Bladder microvascular endothelial cell (primary cell): ENCODE measurements around the gene GRXCR2. TPM values are rescaled to one million over a fixed set of nuclear protein-coding genes. Genes with fewer than 3 reads are reported as not detected.

Source experiments
- total RNA-seq: library from RNA; depleted of rRNA; stranded (reverse); fragments of >200 nt; gene quantifications from 2 replicates; pipeline ENCODE4 v1.2.3, GENCODE V29; 2014

GRXCR2 gene, protein sequence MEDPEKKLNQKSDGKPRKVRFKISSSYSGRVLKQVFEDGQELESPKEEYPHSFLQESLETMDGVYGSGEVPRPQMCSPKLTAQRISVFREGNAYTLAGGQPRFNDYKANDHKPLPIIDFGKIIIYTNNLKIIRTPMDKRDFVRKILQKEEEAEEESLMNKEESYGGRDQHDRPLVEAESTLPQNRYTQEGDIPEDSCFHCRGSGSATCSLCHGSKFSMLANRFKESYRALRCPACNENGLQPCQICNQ
- total RNA-seq = not detected in 2 replicates

DNA sequence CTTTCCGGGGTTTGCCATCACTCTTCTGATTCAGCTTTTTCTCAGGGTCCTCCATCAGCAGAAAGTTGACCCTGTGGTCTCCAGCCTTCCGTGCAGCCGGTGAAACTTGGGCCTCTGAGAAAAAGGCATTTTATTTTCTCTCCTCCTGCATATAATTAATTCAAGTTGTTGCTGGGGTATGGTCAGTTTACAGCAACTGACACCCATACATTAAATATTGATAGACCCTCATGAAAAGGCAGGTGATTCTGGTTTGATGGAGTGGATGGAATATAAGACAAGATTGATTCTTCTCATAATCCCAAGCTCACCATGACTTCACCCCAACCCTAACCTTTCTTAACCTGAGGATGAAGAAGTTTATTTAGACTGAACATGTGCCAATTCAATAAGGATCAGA is at the start of gene GRXCR2:
GRXCR2 (minus strand) TSS at position 101 of the 400 bp plus-strand sequence; CDS start at position 55, 46 bp downstream.

DNA sequence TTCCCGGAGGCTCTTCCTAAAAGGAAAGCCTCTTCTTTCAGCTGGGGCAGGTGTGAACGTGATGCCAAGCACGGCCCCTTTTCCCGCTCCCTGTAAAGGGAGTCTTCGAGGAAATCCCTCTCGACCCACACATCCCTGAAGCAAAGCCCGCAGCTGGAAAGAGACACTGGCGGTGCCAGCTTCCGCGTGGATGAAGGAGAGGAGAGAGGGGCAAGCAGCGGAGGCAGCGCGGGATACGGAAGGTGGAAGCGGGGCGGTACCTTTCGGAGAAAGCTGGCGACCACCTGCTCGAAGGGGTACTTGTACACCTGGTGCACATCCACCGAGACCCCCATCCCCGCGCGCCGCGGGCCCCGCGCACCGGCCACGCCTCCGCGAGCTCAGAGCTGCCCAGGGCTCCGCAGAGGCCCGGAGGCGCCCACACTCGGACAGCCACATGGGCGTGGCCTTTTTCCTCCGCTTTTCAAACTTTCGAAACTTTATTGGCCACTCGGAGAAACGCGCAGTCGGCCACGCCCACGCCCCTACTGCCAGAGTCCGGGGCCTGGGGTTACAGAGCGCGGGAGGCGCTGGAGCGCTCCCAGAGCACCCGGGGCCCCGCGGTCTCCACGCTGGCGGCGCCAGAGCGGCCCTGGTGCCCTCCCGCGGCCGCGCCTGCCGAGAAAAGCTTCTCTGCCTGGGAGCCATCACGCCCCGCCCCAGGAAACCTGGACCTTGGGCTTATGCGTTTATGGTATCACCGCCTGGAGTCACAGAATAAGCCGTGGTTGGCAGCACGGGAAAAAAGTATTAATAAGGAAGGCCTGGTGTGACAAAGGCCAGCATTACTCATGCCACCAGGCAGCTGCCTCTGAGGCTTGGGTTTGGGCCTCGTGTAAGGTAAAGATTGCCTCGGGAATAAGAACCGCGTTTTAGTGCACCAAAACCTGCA is 37.6 kb downstream of the GRXCR2 start, which contains the start of gene PRELID2:
PRELID2 (minus strand) TSS at position 426 of the 931 bp plus-strand sequence; CDS start at position 335, 91 bp downstream.

Other genes with a start within 250 kb of the GRXCR2 start
- 17.0 and 26.1 TPM in 2 replicates for gene PRELID2, start 37.7 kb downstream of the GRXCR2 start, total RNA-seq
- gene SH3RF2, start 63.6 kb upstream of the GRXCR2 start, total RNA-seq = 0.16 and 0.88 TPM in 2 replicates
- not detected in 2 replicates for gene PLAC8L1, start 232.6 kb upstream of the GRXCR2 start, total RNA-seq